Loucy (cell line): Measurements from ENCODE around the gene ELOVL4.

Experiments used
- H2AFZ ChIP-seq: fragments of 200-600 bp; sonication (generic); 2 replicates; pipeline ENCODE4 v1.6.0; 2016; ENCODE audit warnings: antibody characterized with exemption, mild to moderate bottlenecking, low read length, moderate library complexity
- H3F3A ChIP-seq: fragments of 200-600 bp; 2 replicates; pipeline ENCODE4 v1.6.0; 2016; ENCODE audit warnings: antibody characterized with exemption, low read depth, mild to moderate bottlenecking
- H3K27me3 ChIP-seq: fragments of 200-600 bp; sonication (generic); 2 replicates; pipeline ENCODE4 v1.6.1; 2014; ENCODE audit warnings: low read length, mild to moderate bottlenecking; ENCODE audit not compliant: insufficient read depth, poor library complexity, severe bottlenecking
- H3K36me3 ChIP-seq: fragments of 200-600 bp; sonication (generic); 2 replicates; pipeline ENCODE4 v1.6.1; 2016; ENCODE audit warnings: low read length; ENCODE audit not compliant: insufficient read depth
- H3K4me1 ChIP-seq: fragments of 200-600 bp; sonication (generic); 2 replicates; pipeline ENCODE4 v1.5.1; 2014; ENCODE audit warnings: low read length, mild to moderate bottlenecking; ENCODE audit not compliant: insufficient read depth, poor library complexity, severe bottlenecking
- H3K4me2 ChIP-seq: fragments of 200-600 bp; sonication (generic); 2 replicates; pipeline ENCODE4 v1.6.0; 2014; ENCODE audit warnings: antibody characterized with exemption, low read length, low read depth, mild to moderate bottlenecking; ENCODE audit not compliant: poor library complexity, severe bottlenecking
- H3K4me3 ChIP-seq: fragments of 200-600 bp; sonication (generic); 2 replicates; pipeline ENCODE4 v1.5.1; 2014; ENCODE audit warnings: low read length, mild to moderate bottlenecking, mixed read lengths; ENCODE audit not compliant: poor library complexity, severe bottlenecking
- H3K79me2 ChIP-seq: fragments of 200-600 bp; sonication (generic); 2 replicates; pipeline ENCODE4 v1.6.1; 2014; ENCODE audit warnings: low read length; ENCODE audit not compliant: insufficient read depth
- H3K9ac ChIP-seq: fragments of 200-600 bp; sonication (generic); 2 replicates; pipeline ENCODE4 v1.6.0; 2014; ENCODE audit warnings: mild to moderate bottlenecking, low read depth, low read length, moderate library complexity; ENCODE audit not compliant: poor library complexity, severe bottlenecking
- H3K9me2 ChIP-seq: fragments of 200-600 bp; sonication (generic); replicated peaks from 2 replicates; pipeline ENCODE4 v1.6.1; 2016; ENCODE audit warnings: low read depth, low read length, mixed read lengths
- H3K9me3 ChIP-seq: fragments of 200-600 bp; sonication (generic); 2 replicates; pipeline ENCODE4 v1.6.1; 2014; ENCODE audit warnings: mild to moderate bottlenecking, antibody characterized with exemption, low read length, low read depth; ENCODE audit not compliant: insufficient read depth
- H4K20me1 ChIP-seq: fragments of 200-600 bp; sonication (generic); 2 replicates; pipeline ENCODE4 v1.6.0; 2014; ENCODE audit warnings: antibody characterized with exemption, low read length, mild to moderate bottlenecking; ENCODE audit not compliant: insufficient read depth, poor library complexity, severe bottlenecking
- CTCF ChIP-seq: fragments of 200-600 bp; sonication (generic); conservative IDR thresholded peaks from 2 replicates; pipeline ENCODE4 v1.5.1; 2014; ENCODE audit warnings: mild to moderate bottlenecking, antibody characterized with exemption, low read length
- EZH2phosphoT487 ChIP-seq: fragments of 200-600 bp; IDR thresholded peaks from 2 replicates; pipeline ENCODE4 v1.6.1; 2018; ENCODE audit warnings: antibody characterized with exemption, mild to moderate bottlenecking, moderate library complexity, borderline replicate concordance

ELOVL4 gene

GRCh38 chr6:79967178-79967577 lies 19.8 kb upstream of the ELOVL4 start:
- Histone ChIP-seq H3K4me1 (peaks cover 18% of the 10 kb centered on the region), H3K27me3 (no peaks in the 10 kb centered on the region), H3K36me3 (no peaks in the 10 kb centered on the region), H3F3A (no peaks in the 10 kb centered on the region), H3K9me3 (peaks cover 5% of the 10 kb centered on the region; the same call in 1 of the 2 replicates), H3K79me2 (no peaks in the 10 kb centered on the region), H3K4me2 (no peak overlapping the region), H2AFZ (no peak overlapping the region), H3K4me3 (no peak overlapping the region), H4K20me1 (no peaks in the 10 kb centered on the region), H3K9me2 (no peaks in the 10 kb centered on the region), H3K9ac (no peak overlapping the region)
- TF ChIP-seq EZH2phosphoT487 (no peak), CTCF (no peak)

GRCh38 chr6:79964607-79965081 lies 17.3 kb upstream of the ELOVL4 start:
- Histone ChIP-seq H3K36me3 (no peaks in the 10 kb centered on the region), H3K4me1 (peaks cover 18% of the 10 kb centered on the region), H3K9ac (peak overlapping the region; percentile 28), H3K27me3 (no peaks in the 10 kb centered on the region), H3K9me2 (no peaks in the 10 kb centered on the region), H3K4me2 (peak overlapping the region; percentile 54), H3K4me3 (peak overlapping the region; percentile 24), H3K9me3 (peaks cover 5% of the 10 kb centered on the region; the same call in 1 of the 2 replicates), H3K79me2 (no peaks in the 10 kb centered on the region), H3F3A (no peaks in the 10 kb centered on the region), H2AFZ (0 out of 2 replicates have a peak overlapping the region, but pooled peaks have one; percentile 33), H4K20me1 (no peaks in the 10 kb centered on the region)
- no peak for TF ChIP-seq CTCF
- no peak for TF ChIP-seq EZH2phosphoT487

GRCh38 chr6:79954849-79955248 lies 7.5 kb upstream of the ELOVL4 start:
- H3K9me3 ChIP-seq: no peaks in the 10 kb centered on the region
- H4K20me1 ChIP-seq: no peaks in the 10 kb centered on the region
- H3K27me3 ChIP-seq: no peaks in the 10 kb centered on the region
- no peak for TF ChIP-seq EZH2phosphoT487
- H3K4me1 ChIP-seq: no peaks in the 10 kb centered on the region
- H3K4me2 ChIP-seq: no peak overlapping the region
- no peaks in the 10 kb centered on the region for H3K9me2 ChIP-seq
- no peak overlapping the region for H3K4me3 ChIP-seq
- no peaks in the 10 kb centered on the region for H3F3A ChIP-seq
- no peak overlapping the region for H3K9ac ChIP-seq
- no peak overlapping the region for H2AFZ ChIP-seq
- H3K79me2 ChIP-seq: no peaks in the 10 kb centered on the region
- H3K36me3 ChIP-seq: no peaks in the 10 kb centered on the region

- H2AFZ ChIP-seq: peak overlapping the region; percentile 86
- no peak overlapping the region for H3K9ac ChIP-seq
Observed at GRCh38 chr6:79949233-79949632, 1.9 kb upstream of the ELOVL4 start.

More at GRCh38 chr6:79949233-79949632, 1.9 kb upstream of the ELOVL4 start:
- H3K9me3 ChIP-seq: no peaks in the 10 kb centered on the region
- H3K4me2 ChIP-seq: peak overlapping the region; percentile 44
- H3K4me1 ChIP-seq: peaks cover 25% of the 10 kb centered on the region
- H3K27me3 ChIP-seq: no peaks in the 10 kb centered on the region
- no peaks in the 10 kb centered on the region for H3K79me2 ChIP-seq
- H3K9me2 ChIP-seq: no peaks in the 10 kb centered on the region
- peak overlapping the region; percentile 60 for H3K4me3 ChIP-seq
- peaks cover 3% of the 10 kb centered on the region; the same call in 1 of the 2 replicates for H3F3A ChIP-seq
- no peaks in the 10 kb centered on the region for H4K20me1 ChIP-seq
- TF ChIP-seq EZH2phosphoT487 (no peak), CTCF (peak; percentile 81)
- no peaks in the 10 kb centered on the region for H3K36me3 ChIP-seq
